BE2C (cell line): Measurements from ENCODE around the gene HTR3B.
"Not testable (repeated sequence)": the region's sequence is repeated elsewhere in the genome, so short reads cannot be mapped to it uniquely, and the experiment has no call there.

ENCODE experiments used
- DNase-seq: peaks from one replicate; pipeline ENCODE4 v3.0.0-alpha.2; 2020
- H3K27me3 ChIP-seq: fragments of 250-450 bp; sonication (Bioruptor Pico); 2 replicates; pipeline ENCODE4 v1.5.1; 2020; ENCODE audit warnings: mild to moderate bottlenecking
- H3K36me3 ChIP-seq: fragments of 250-450 bp; sonication (Bioruptor Pico); 2 replicates; pipeline ENCODE4 v1.5.1; 2020; ENCODE audit warnings: mild to moderate bottlenecking
- H3K4me1 ChIP-seq: fragments of 250-450 bp; sonication (Bioruptor Pico); 2 replicates; pipeline ENCODE4 v1.5.1; 2020
- H3K4me3 ChIP-seq: 2 replicates; pipeline ENCODE4 v1.5.1; 2011; ENCODE audit warnings: low read depth, low read length
- H3K9me3 ChIP-seq: fragments of 250-450 bp; sonication (Bioruptor Pico); 2 replicates; pipeline ENCODE4 v1.5.1; 2020
- CTCF ChIP-seq: IDR thresholded peaks from 2 replicates; pipeline ENCODE4 v1.5.1; 2012; ENCODE audit warnings: mild to moderate bottlenecking, low read depth, low read length

The HTR3B gene

GRCh38 chr11:113908098-113908497 lies 3.5 kb downstream of the HTR3B start:
- Histone ChIP-seq H3K4me3 (no peak overlapping the region), H3K4me1 (peaks cover 23% of the 10 kb centered on the region), H3K36me3 (no peaks in the 10 kb centered on the region), H3K27me3 (no peaks in the 10 kb centered on the region), H3K9me3 (no peaks in the 10 kb centered on the region)
- TF ChIP-seq CTCF: no peak
- DNase-seq: no peak

DNA sequence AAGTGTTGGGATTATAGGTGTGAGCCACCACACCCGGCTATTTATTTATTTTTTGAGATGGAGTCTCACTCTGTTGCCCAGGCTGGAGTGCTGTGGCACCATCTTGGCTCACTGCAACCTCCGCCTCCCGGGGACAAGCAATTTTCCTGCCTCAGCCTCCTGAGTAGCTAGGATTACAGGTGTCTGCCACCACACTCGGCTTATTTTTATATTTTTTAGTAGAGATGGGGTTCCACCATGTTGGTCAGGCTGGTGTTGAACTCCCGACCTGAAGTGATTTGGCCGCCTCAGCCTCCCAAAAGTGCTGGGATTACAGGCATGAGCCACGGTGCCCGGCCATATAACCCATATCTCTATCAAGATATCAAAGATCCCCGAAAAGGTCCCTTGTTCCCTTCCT lies 6.9 kb downstream of the HTR3B start:
- not testable (repeated sequence) for H3K9me3 ChIP-seq, H3K27me3 ChIP-seq, H3K4me3 ChIP-seq, H3K36me3 ChIP-seq, DNase-seq
- H3K4me1 ChIP-seq: peaks cover 13% of the 10 kb centered on the region

GRCh38 chr11:113923572-113923971 lies 19.0 kb downstream of the HTR3B start:
- Histone ChIP-seq H3K9me3 (no peaks in the 10 kb centered on the region), H3K4me1 (peaks cover 4% of the 10 kb centered on the region; the same call in 1 of the 2 replicates), H3K27me3 (no peaks in the 10 kb centered on the region), H3K36me3 (no peaks in the 10 kb centered on the region), H3K4me3 (no peak overlapping the region)
- DNase-seq: no peak
- TF ChIP-seq CTCF: no peak

GRCh38 chr11:113926273-113927197 lies 21.9 kb downstream of the HTR3B start:
- Histone ChIP-seq H3K4me1 (peaks cover 4% of the 10 kb centered on the region; the same call in 1 of the 2 replicates), H3K36me3 (no peaks in the 10 kb centered on the region), H3K4me3 (no peak overlapping the region), H3K9me3 (no peaks in the 10 kb centered on the region), H3K27me3 (no peaks in the 10 kb centered on the region)
- no peak for DNase-seq
- TF ChIP-seq CTCF: no peak

GRCh38 chr11:113928311-113928710 lies 23.7 kb downstream of the HTR3B start:
- no peak for TF ChIP-seq CTCF
- no peaks in the 10 kb centered on the region for H3K36me3 ChIP-seq
- no peak for DNase-seq
- H3K4me1 ChIP-seq: peaks cover 3% of the 10 kb centered on the region; the same call in 1 of the 2 replicates
- no peaks in the 10 kb centered on the region for H3K9me3 ChIP-seq
- H3K4me3 ChIP-seq: no peak overlapping the region
- H3K27me3 ChIP-seq: no peaks in the 10 kb centered on the region

GRCh38 chr11:113932788-113933187 lies 28.2 kb downstream of the HTR3B start:
- no peak for TF ChIP-seq CTCF
- Histone ChIP-seq H3K4me3 (no peak overlapping the region), H3K27me3 (no peaks in the 10 kb centered on the region), H3K4me1 (no peaks in the 10 kb centered on the region), H3K9me3 (no peaks in the 10 kb centered on the region), H3K36me3 (no peaks in the 10 kb centered on the region)
- no peak for DNase-seq

- not testable (repeated sequence) for H3K9me3 ChIP-seq, H3K27me3 ChIP-seq, DNase-seq, H3K36me3 ChIP-seq, H3K4me3 ChIP-seq, H3K4me1 ChIP-seq
Measured at GRCh38 chr11:113934193-113934592, 29.6 kb downstream of the HTR3B start.
